Natural killer cell (primary cell): ENCODE measurements around the gene TACC2. TPM values are rescaled to one million over a fixed set of nuclear protein-coding genes. Genes with fewer than 3 reads are reported as not detected.

Source experiments
- ATAC-seq, 3 donors: fragments of 150-1000 bp in 2 of 3; fragments of 200-7000 bp in 1 of 3; cut with Tn5 transposase; 1 replicate in 1 of 3; 2 replicates in 2 of 3; pipeline ENCODE4 v1.10.0; 2021; ENCODE audit warnings: mild to moderate bottlenecking in 2 of 3, moderate library complexity in 2 of 3
- DNase-seq, 2 donors: peaks; one replicate each; pipeline versions ENCODE4 v3.0.0 to v3.0.0-alpha.2; 2013 to 2021; ENCODE audit warnings: mixed read lengths in 1 of 2
- H3K27ac ChIP-seq: one replicate; pipeline ENCODE4 v1.5.1; 2013; ENCODE audit warnings: mild to moderate bottlenecking, low read length
- H3K27me3 ChIP-seq: one replicate; pipeline ENCODE4 v1.6.1; 2013; ENCODE audit warnings: low read length; ENCODE audit not compliant: control insufficient read depth, insufficient read depth
- H3K36me3 ChIP-seq: one replicate; pipeline ENCODE4 v1.6.1; 2013; ENCODE audit warnings: low read length; ENCODE audit not compliant: control insufficient read depth, insufficient read depth
- H3K4me1 ChIP-seq: one replicate; pipeline ENCODE4 v1.6.1; 2013; ENCODE audit warnings: low read length; ENCODE audit not compliant: control insufficient read depth, insufficient read depth
- H3K4me3 ChIP-seq: one replicate; pipeline ENCODE4 v1.5.1; 2013; ENCODE audit warnings: low read length
- H3K9me3 ChIP-seq: one replicate; pipeline ENCODE4 v1.6.1; 2013; ENCODE audit warnings: low read length; ENCODE audit not compliant: control insufficient read depth, insufficient read depth
- H3K27ac Mint-ChIP-seq, 2 donors: one replicate each; pipeline ENCODE4 v1.8.0; 2022; ENCODE audit warnings: mild to moderate bottlenecking in 2 of 2, mixed read lengths in 2 of 2, moderate library complexity in 1 of 2
- H3K27me3 Mint-ChIP-seq, 2 donors: one replicate each; pipeline ENCODE4 v1.8.0; 2022; ENCODE audit warnings: low read depth in 2 of 2, mixed read lengths in 2 of 2
- H3K36me3 Mint-ChIP-seq: one replicate; pipeline ENCODE4 v1.8.0; 2022; ENCODE audit warnings: mixed read lengths
- H3K4me1 Mint-ChIP-seq, 2 donors: one replicate each; pipeline ENCODE4 v1.8.0; 2022; ENCODE audit warnings: mixed read lengths in 2 of 2
- H3K4me3 Mint-ChIP-seq: one replicate; pipeline ENCODE4 v1.8.0; 2022; ENCODE audit warnings: mild to moderate bottlenecking, moderate library complexity, mixed read lengths
- H3K9me3 Mint-ChIP-seq, 2 donors: one replicate each; pipeline ENCODE4 v1.8.0; 2022; ENCODE audit warnings: mixed read lengths in 2 of 2
- CTCF ChIP-seq: fragments of 200-600 bp; IDR thresholded peaks from one replicate; pipeline ENCODE4 v1.8.0; 2022; ENCODE audit warnings: antibody characterized with exemption
- WGBS: methylation state at CpG from one replicate; pipeline ENCODE4 v1.1.7; 2013; ENCODE audit warnings: missing lambda C conversion rate; ENCODE audit not compliant: insufficient coverage; 5-methylcytosine and 5-hydroxymethylcytosine counted together
- intact Hi-C: fragments of 100-400 bp; cut with micrococcal nuclease; formaldehyde crosslinking; loops from one replicate; pipeline ENCODE4 v1.14.2; 2022
- total RNA-seq, 4 donors: library from RNA; stranded (reverse); fragments of 120-200 nt in 1 of 4; gene quantifications; one replicate each; pipeline versions ENCODE4 v1.2.3 to v1.2.4, GENCODE V29; 2013 to 2022

TACC2 gene
- total RNA-seq, 3 donors from 2014 or later (not counting 1 experiment from before 2014, with no cell fraction given) = not detected

GRCh38 chr10:122082616-122083477, 93.9 kb downstream of the TACC2 start:
- TF ChIP-seq CTCF = no peak
- Mint-ChIP-seq H3K4me1 (no peaks in the 10 kb centered on the region), H3K27me3 (no peaks in the 10 kb centered on the region), H3K36me3 (no peaks in the 10 kb centered on the region), H3K4me3 (no peak overlapping the region), H3K27ac (no peak overlapping the region), H3K9me3 (no peaks in the 10 kb centered on the region)
- WGBS = 90% methylated on average over 19 of the region's 21 CpGs
- ATAC-seq (no peak), DNase-seq (no peak)
- Histone ChIP-seq H3K9me3 (no peaks in the 10 kb centered on the region), H3K36me3 (no peaks in the 10 kb centered on the region), H3K4me3 (no peak overlapping the region), H3K27me3 (no peaks in the 10 kb centered on the region), H3K4me1 (no peaks in the 10 kb centered on the region), H3K27ac (no peak overlapping the region)
- intact Hi-C loops = no loop called here

- ATAC-seq (no peak), DNase-seq (no peak)
- 81% methylated on average over 9 of the region's 9 CpGs for WGBS
- H3K27ac Mint-ChIP-seq = no peak overlapping the region
- Histone ChIP-seq H3K27me3 (no peaks in the 10 kb centered on the region), H3K9me3 (no peaks in the 10 kb centered on the region), H3K36me3 (no peaks in the 10 kb centered on the region), H3K4me3 (no peak overlapping the region), H3K4me1 (no peaks in the 10 kb centered on the region), H3K27ac (no peak overlapping the region)
- no peaks in the 10 kb centered on the region for H3K27me3 Mint-ChIP-seq
- no peak for TF ChIP-seq CTCF
- no peaks in the 10 kb centered on the region for H3K36me3 Mint-ChIP-seq
- H3K4me3 Mint-ChIP-seq = no peak overlapping the region
- H3K9me3 Mint-ChIP-seq = no peaks in the 10 kb centered on the region
- intact Hi-C loops = no loop called here
- H3K4me1 Mint-ChIP-seq = no peaks in the 10 kb centered on the region
These were observed 94.6 kb downstream of the TACC2 start for GRCh38 chr10:122083478-122084025.

- no peak overlapping the region for H3K4me3 ChIP-seq
- no peaks in the 10 kb centered on the region for H3K36me3 ChIP-seq
- no peaks in the 10 kb centered on the region for H3K4me1 ChIP-seq
- DNase-seq (no peak), ATAC-seq (no peak)
- no peaks in the 10 kb centered on the region for H3K9me3 ChIP-seq
- Mint-ChIP-seq H3K9me3 (no peaks in the 10 kb centered on the region), H3K36me3 (no peaks in the 10 kb centered on the region), H3K27ac (no peak overlapping the region), H3K4me1 (no peaks in the 10 kb centered on the region), H3K27me3 (no peaks in the 10 kb centered on the region), H3K4me3 (no peak overlapping the region)
- no peaks in the 10 kb centered on the region for H3K27me3 ChIP-seq
- intact Hi-C loops = no loop called here
- 84% methylated on average over 15 of the region's 15 CpGs for WGBS
- no peak overlapping the region for H3K27ac ChIP-seq
- TF ChIP-seq CTCF = no peak
These were observed 95.5 kb downstream of the TACC2 start for GRCh38 chr10:122084286-122085041.
